T-helper 17 cell (primary cell): Measurements from ENCODE around the gene MBP. TPM values are rescaled to one million over a fixed set of nuclear protein-coding genes. Genes with fewer than 3 reads are reported as not detected.

ENCODE experiments used
- ATAC-seq: fragments of 150-1000 bp; cut with Tn5 transposase; 2 replicates; pipeline ENCODE4 v1.10.0; 2021; ENCODE audit warnings: mild to moderate bottlenecking, moderate library complexity
- DNase-seq, 3 donors: peaks; one replicate each; pipeline versions ENCODE4 v3.0.0 to v3.0.0-alpha.2; 2020 to 2021
- H3K9me3 ChIP-seq: one replicate; pipeline ENCODE4 v1.7.0; 2013; ENCODE audit warnings: low read length, mild to moderate bottlenecking; ENCODE audit not compliant: control insufficient read depth, poor library complexity, severe bottlenecking
- H3K27ac Mint-ChIP-seq: one replicate; pipeline ENCODE4 v1.8.0; 2022; ENCODE audit warnings: mild to moderate bottlenecking, moderate library complexity, mixed read lengths
- H3K27me3 Mint-ChIP-seq: one replicate; pipeline ENCODE4 v1.8.0; 2022; ENCODE audit warnings: mixed read lengths
- H3K36me3 Mint-ChIP-seq: one replicate; pipeline ENCODE4 v1.8.0; 2022; ENCODE audit warnings: low read depth, mixed read lengths
- H3K4me1 Mint-ChIP-seq: one replicate; pipeline ENCODE4 v1.8.0; 2022; ENCODE audit warnings: mild to moderate bottlenecking, mixed read lengths
- H3K4me3 Mint-ChIP-seq: one replicate; pipeline ENCODE4 v1.8.0; 2022; ENCODE audit warnings: mild to moderate bottlenecking, moderate library complexity, mixed read lengths
- total RNA-seq, 4 donors: library from RNA in 2 of 4; stranded (reverse) in 2 of 4; gene quantifications; one replicate each; pipeline ENCODE4 v1.2.3 and lab custom pipeline; 2022 to 2026

Gene MBP
- total RNA-seq, 2 donors from 2014 or later = 97.7 to 127 TPM

DNA sequence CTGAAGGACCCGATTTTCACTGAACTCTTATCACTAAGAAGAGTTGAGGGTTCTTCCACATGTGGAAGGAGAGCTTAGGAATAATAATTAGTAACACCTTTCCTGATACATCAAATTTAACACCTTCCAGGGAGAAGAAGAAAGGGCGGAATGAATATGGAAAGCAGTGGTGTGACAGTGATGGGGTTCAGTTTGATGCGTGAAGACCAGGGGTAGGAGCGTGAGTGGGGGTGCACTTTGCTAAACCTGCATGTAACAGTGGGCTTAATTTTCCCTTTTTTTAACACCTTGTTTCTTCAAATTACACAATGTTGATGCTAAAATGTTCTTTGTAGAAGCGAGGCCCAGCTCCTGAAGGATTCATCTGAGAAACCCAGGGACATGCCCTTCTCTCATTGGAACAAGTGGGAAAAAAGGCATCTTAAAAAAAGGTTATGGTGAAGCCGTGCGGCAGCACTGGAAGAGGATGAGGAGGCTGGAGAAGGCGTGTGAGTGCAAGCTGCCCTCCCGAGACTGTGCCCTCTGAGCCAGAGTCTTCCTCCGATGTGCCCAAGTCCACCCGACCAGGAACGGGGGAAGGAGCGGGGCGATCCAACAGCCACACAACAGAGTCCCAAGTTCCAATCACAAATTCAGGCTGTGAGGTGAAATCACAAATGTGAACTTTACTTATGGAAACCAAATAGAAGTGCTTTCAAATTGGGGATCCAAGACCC is 80.8 kb downstream of the MBP start:
- H3K36me3 Mint-ChIP-seq = peaks cover 5% of the 10 kb centered on the region
- DNase-seq = no peak
- H3K9me3 ChIP-seq = no peaks in the 10 kb centered on the region
- peak overlapping the region; percentile 98 for H3K27ac Mint-ChIP-seq
- peaks cover 51% of the 10 kb centered on the region for H3K4me1 Mint-ChIP-seq
- H3K4me3 Mint-ChIP-seq = no peak overlapping the region
- H3K27me3 Mint-ChIP-seq = no peaks in the 10 kb centered on the region
- ATAC-seq = no peak

DNA sequence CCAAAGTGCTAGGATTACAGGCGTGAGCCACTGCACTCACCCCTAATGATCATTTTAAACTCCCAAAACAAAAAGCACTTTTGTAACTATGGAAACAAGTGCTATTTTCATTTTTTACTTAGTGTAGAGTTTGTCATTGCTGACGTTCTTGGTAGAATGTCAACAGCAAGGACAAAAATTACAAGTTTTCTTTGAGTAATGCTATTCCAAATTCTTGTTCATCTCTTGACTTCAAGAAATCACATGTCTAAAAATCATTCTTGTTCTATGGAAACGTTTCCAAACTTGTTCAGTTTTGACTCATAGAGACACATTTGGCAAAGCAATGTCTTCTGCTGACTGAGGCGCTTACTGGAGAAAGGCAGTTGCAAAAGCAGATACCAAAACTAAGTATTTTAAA is 82.6 kb downstream of the MBP start:
- no peaks in the 10 kb centered on the region for H3K9me3 ChIP-seq
- Mint-ChIP-seq H3K27ac (no peak overlapping the region), H3K27me3 (no peaks in the 10 kb centered on the region), H3K4me1 (peaks cover 38% of the 10 kb centered on the region), H3K36me3 (peaks cover 5% of the 10 kb centered on the region), H3K4me3 (no peak overlapping the region)
- no peak for DNase-seq
- no peak for ATAC-seq

DNA sequence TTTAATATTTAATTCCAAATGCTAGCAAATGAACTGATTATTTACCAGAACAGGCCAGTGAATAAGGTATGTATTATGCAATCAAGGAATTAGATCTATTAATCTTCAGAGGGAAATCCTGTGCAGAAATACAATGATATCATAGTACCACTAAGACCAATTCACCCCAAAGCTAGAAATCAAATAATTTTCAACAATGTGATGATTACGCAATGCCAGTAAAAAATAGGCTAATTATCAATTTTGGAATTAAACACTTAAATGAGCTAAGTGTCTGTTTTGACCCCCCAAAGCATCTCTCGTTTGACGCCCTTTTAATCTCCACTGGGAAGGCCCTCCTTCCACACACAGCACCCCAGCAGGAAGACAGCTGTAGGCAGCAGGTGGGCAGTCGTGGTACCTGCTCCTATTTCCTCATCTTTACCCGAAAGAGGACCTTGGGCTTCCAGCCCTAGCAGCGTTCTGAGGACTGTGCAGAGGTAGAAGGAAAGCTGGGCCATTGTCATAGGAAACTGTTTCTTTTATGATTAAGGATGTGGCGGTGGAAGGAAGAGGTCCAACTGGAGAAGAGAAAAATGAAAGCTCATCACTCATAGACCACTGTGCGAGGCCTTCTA is 84.7 kb downstream of the MBP start:
- H3K27ac Mint-ChIP-seq = peak overlapping the region; percentile 83
- no peaks in the 10 kb centered on the region for H3K27me3 Mint-ChIP-seq
- no peak overlapping the region for H3K4me3 Mint-ChIP-seq
- no peaks in the 10 kb centered on the region for H3K9me3 ChIP-seq
- H3K36me3 Mint-ChIP-seq = peaks cover 5% of the 10 kb centered on the region
- peaks cover 32% of the 10 kb centered on the region for H3K4me1 Mint-ChIP-seq
- no peak for DNase-seq
- no peak for ATAC-seq

DNA sequence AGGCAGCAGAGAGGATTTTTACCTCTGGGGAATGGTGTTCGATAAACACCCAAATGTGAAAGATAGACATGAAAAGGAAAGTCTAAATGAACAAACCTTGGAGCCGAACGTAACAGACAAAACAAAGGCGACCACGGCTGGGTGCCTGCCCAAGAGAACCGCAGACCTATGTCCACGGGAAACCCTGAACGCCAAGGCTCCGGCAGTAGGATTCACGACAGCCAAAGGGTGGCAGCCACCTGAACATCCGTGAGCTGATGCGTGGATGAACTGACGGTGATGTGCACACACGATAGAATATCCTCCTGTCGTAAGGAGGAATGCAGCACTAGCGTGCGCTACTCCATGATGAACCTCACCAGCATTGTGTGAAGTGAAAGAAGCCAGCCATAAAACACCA is 85.6 kb downstream of the MBP start:
- H3K9me3 ChIP-seq = no peaks in the 10 kb centered on the region
- ATAC-seq (no peak), DNase-seq (no peak)
- Mint-ChIP-seq H3K27ac (peak overlapping the region; percentile 83), H3K4me3 (no peak overlapping the region), H3K27me3 (no peaks in the 10 kb centered on the region), H3K4me1 (peaks cover 28% of the 10 kb centered on the region), H3K36me3 (peaks cover 5% of the 10 kb centered on the region)

DNA sequence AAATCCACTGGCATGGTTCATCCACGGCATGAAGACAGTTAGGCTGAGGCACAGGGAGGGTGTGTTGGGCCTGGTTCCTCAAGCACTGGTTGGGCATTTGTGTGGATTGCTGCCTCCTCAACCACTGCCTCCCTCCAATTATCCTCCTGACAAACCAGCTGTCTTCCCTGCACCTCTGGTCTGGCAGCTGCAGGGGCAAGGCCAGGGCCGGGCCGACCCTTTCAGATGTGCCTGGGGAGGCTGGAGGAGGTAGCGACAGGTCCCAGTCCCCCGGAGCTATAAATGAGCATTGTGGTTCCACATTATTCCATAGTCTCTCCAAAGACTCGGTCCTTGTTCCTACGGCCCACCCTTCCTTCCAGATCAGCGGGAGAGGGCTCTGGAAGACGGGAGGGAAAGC is 86.2 kb downstream of the MBP start:
- Mint-ChIP-seq H3K36me3 (peaks cover 5% of the 10 kb centered on the region), H3K27me3 (no peaks in the 10 kb centered on the region), H3K27ac (peak overlapping the region; percentile 83), H3K4me1 (peaks cover 26% of the 10 kb centered on the region), H3K4me3 (no peak overlapping the region)
- DNase-seq = no peak
- no peaks in the 10 kb centered on the region for H3K9me3 ChIP-seq
- ATAC-seq = no peak

DNA sequence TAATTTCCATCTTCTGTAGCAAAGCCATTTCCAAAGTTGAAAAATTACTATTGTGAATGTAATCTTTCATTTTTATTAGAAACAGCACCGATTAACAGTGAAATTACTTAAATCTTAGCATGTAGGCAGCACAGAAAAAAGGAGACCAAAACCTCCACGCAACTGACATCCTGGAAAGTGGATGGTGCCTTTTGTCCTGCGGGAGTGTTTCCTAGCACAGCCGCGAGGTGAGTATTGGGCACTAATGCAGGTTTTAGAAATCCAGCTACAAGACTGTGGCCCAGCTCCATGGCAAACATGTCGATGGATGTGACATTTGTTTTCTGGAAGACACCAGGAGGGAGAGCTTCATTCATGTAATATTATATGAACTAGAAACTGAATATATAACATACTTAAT is 86.9 kb downstream of the MBP start:
- Mint-ChIP-seq H3K27me3 (no peaks in the 10 kb centered on the region), H3K27ac (peak overlapping the region; percentile 67), H3K4me1 (peaks cover 25% of the 10 kb centered on the region), H3K36me3 (peaks cover 5% of the 10 kb centered on the region), H3K4me3 (no peak overlapping the region)
- ATAC-seq = no peak
- no peaks in the 10 kb centered on the region for H3K9me3 ChIP-seq
- no peak for DNase-seq

DNA sequence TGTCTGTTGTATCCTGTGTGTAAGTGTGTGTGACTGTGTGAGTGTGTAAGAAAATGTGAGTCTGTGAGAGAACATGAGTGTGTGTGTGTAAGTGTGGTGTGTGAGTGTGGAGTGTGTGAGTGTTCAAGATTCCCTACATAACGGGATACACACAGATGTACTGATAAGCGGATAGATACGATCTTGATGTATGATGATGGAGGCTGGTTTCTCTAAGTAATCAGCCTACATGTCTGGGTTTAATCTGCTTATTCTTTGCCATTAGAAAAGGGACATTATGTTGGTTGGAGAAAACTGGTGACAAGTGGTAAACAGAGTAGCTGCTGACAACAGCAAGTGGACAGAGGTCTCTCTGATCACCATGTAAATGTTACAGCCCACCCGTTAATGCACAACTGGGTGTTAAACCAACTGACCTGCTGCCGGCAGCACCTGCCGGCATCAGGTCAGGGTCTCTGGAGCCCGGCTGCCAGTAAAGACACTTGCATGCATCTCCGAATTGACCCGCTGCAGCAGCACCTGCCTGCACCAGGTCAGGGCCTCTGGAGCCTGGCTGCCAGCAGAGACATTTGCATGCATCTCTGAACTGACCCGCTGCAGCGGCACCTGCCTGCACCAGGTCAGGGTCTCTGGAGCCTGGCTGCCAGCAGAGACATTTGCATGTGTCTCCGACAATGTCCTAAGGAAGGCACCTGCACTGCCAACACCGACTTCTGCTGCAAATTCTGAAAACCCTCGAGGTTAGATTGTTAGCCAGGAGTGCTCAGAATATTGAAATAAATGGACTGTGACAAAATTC is 87.5 kb downstream of the MBP start:
- Mint-ChIP-seq H3K4me3 (no peak overlapping the region), H3K27me3 (no peaks in the 10 kb centered on the region), H3K36me3 (peaks cover 5% of the 10 kb centered on the region), H3K4me1 (peaks cover 26% of the 10 kb centered on the region), H3K27ac (peak overlapping the region; percentile 67)
- ATAC-seq (no peak), DNase-seq (no peak)
- no peaks in the 10 kb centered on the region for H3K9me3 ChIP-seq

DNA sequence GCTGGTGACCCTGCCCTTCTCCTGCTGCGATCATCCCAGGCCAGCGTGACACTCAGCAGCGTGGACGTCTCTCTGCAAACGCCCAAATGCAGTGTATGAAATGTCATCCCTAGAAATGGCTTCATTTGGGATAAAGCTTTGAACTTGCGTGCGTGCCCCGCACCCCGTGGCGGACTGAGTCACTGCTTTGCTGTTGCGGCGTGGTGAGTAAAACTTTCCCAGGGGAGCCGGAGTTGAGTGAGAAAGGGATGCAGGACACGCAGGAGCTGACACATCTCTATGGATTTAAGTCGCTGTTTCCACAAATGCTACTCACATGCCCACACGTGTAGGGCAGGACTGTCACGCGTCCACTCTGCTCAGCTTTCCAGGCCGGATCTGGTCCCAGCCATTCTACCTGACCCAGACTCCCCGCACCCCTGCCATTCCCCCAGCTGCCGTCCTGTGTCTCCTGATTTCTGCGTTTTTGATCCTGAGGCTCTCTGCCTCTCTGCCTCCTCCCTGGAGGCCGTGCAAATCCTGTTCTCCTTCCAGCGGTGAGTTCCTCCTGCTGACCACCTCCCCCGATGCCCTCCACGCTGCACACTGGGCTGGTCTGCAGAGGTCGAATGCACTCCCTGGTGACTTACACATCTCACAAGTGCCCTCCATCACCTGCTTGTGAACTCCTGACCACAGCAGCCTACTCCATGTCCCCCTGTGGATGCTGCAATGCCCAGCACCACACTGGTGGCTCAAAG is 88.9 kb downstream of the MBP start:
- Mint-ChIP-seq H3K4me1 (peaks cover 33% of the 10 kb centered on the region), H3K27ac (peak overlapping the region; percentile 67), H3K36me3 (peaks cover 5% of the 10 kb centered on the region), H3K4me3 (no peak overlapping the region), H3K27me3 (no peaks in the 10 kb centered on the region)
- H3K9me3 ChIP-seq = no peaks in the 10 kb centered on the region
- DNase-seq (no peak), ATAC-seq (no peak)

DNA sequence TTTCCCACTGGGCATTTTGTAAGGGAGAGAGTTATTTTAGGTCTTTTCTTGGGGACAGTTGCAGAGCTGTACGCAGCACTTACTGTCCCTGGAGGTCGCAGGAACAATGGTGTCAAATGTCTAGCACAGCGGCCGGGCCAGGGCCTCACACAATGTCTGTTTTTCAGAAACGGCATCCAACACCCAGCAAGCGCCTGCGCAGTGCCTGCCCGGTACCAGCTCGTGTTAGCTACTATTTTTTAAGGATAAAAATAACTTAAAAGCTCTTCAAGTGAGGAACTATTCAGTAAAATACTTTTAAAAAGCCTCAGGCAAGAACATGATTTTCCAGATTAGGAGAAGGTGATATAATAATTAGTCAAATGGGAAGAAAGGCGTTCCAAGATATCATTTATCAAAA is 90.0 kb downstream of the MBP start:
- ATAC-seq (no peak), DNase-seq (no peak)
- peaks cover 3% of the 10 kb centered on the region for H3K36me3 Mint-ChIP-seq
- H3K27ac Mint-ChIP-seq = no peak overlapping the region
- no peaks in the 10 kb centered on the region for H3K9me3 ChIP-seq
- H3K4me1 Mint-ChIP-seq = peaks cover 29% of the 10 kb centered on the region
- no peaks in the 10 kb centered on the region for H3K27me3 Mint-ChIP-seq
- no peak overlapping the region for H3K4me3 Mint-ChIP-seq

DNA sequence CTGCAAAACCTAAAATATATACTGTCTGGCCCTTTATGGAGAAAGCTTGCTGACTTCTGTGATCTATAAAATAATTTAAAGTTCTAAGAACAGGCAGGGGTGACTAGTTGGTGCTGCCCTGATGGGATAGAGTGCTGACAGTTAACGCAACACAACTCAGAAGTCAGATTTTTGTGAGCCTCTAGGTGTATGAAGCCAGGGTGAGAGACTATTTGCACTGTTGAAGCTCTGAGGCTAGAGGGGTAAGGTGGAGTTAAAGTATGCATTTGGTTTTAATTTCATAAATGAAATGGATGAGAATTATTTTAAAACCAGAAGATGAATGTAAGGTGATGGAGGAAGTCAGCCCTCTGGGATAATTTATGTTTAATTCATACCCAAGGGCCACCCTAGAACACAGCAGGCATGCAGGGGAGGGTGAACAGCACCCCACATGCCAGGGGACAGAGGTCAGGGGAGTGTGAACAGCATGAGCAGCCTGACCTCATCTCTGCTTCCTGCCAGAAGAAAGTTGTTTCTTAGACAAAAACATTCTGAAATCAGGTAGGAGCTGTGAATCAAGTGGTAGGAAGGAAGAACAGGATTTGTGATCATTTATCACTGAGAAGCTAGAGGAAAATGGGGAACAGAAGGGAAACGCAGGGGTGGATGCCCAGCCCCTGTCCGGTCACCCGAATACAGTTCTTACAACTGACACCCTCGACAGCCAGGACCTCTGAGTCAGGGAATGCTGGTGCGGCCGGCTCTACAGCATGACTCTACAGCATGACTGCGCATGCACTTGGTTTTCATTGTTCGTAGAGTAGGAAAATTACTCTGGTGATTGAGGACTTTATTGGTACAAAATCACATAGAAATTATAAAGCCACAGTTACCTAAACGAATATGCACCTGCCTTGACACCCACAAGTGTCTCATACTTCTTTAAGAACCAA is 93.1 kb downstream of the MBP start:
- ATAC-seq (no peak), DNase-seq (no peak)
- H3K9me3 ChIP-seq = no peaks in the 10 kb centered on the region
- Mint-ChIP-seq H3K36me3 (peaks cover 4% of the 10 kb centered on the region), H3K4me3 (no peak overlapping the region), H3K27me3 (no peaks in the 10 kb centered on the region), H3K4me1 (peaks cover 26% of the 10 kb centered on the region), H3K27ac (peak overlapping the region; percentile 65)

DNA sequence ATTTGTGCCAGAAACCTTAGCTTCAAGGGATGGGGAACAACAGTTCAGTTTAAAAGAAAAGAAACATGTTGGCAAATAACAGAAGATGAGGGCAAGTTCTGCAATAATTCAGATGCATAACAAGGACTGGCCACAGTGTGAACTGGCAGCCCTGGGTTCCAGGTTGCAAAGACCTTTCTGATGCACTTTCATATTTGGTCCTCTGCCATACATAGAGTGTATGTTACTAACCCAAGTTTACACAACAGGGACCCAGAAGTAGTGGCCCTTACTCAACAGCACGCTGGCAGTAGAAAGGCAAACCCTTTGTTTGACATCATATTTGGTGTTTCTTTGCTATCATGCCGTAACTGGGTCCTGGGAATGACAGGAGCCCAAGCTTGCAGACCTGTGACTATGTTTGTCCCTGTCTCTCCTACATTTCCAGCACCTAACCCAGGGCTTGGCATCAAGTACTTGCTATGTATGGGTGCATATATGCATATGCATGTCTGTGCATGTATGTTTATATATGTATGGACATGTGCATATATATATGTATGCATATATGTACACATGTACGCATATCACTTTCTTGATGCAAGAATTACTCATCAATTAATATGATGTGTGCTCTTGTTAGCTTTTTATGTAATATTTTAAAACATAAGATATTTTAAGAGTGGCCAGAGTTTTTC is 94.3 kb downstream of the MBP start:
- Mint-ChIP-seq H3K27ac (no peak overlapping the region), H3K27me3 (no peaks in the 10 kb centered on the region), H3K36me3 (peaks cover 6% of the 10 kb centered on the region), H3K4me1 (peaks cover 24% of the 10 kb centered on the region), H3K4me3 (no peak overlapping the region)
- H3K9me3 ChIP-seq = no peaks in the 10 kb centered on the region
- no peak for DNase-seq
- ATAC-seq = no peak

DNA sequence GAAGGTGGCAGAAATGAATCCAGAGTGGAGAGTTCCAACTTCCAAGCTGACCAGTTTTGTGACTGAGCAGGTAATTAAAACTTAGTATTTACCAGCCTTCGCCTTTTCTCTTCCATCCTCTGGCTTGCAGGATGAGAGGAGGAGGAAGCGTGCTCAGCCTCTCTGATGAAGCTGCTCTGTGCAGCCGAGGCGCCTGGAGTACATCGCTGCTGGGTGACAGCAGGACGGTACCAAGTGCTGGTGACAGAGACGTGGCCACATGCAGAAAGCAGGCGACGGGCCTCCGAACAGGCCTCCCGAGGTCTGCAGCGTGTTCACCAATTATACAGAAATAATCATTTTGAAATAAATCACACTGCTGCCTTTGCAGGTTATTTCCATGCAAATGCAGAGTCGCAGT is 95.0 kb downstream of the MBP start:
- Mint-ChIP-seq H3K27me3 (no peaks in the 10 kb centered on the region), H3K36me3 (peaks cover 6% of the 10 kb centered on the region), H3K4me1 (peaks cover 25% of the 10 kb centered on the region), H3K4me3 (no peak overlapping the region), H3K27ac (no peak overlapping the region)
- DNase-seq = no peak
- H3K9me3 ChIP-seq = no peaks in the 10 kb centered on the region
- ATAC-seq = no peak
